Neural crest cell (in vitro differentiated cells): Measurements from ENCODE around the gene PTCHD1. TPM values are rescaled to one million over a fixed set of nuclear protein-coding genes. Genes with fewer than 3 reads are reported as not detected.

ENCODE experiments used
- DNase-seq: peaks from one replicate; pipeline ENCODE4 v3.0.0; 2021; ENCODE audit warnings: low read depth, mixed read lengths, low spot score
- H3K27ac Mint-ChIP-seq: one replicate; pipeline ENCODE4 v1.8.0; 2021; ENCODE audit warnings: mild to moderate bottlenecking, mixed read lengths; ENCODE audit not compliant: unreplicated experiment
- H3K27me3 Mint-ChIP-seq: 2 replicates; pipeline ENCODE4 v1.8.0; 2021; ENCODE audit warnings: low read depth, mild to moderate bottlenecking, mixed read lengths
- H3K36me3 Mint-ChIP-seq: 2 replicates; pipeline ENCODE4 v1.8.0; 2021; ENCODE audit warnings: low read depth, mild to moderate bottlenecking, mixed read lengths
- H3K4me1 Mint-ChIP-seq: 2 replicates; pipeline ENCODE4 v1.8.0; 2021; ENCODE audit warnings: mixed read lengths
- H3K4me3 Mint-ChIP-seq: one replicate; pipeline ENCODE4 v1.8.0; 2021; ENCODE audit warnings: mild to moderate bottlenecking, mixed read lengths
- H3K9me3 Mint-ChIP-seq: 2 replicates; pipeline ENCODE4 v1.8.0; 2021; ENCODE audit warnings: mixed read lengths
- total RNA-seq: library from RNA; stranded (reverse); gene quantifications from 2 replicates; pipeline ENCODE4 v1.2.1, GENCODE V29; 2021
- TF ChIP-seq, protein P1 (sequence below): fragments of 200-600 bp; sonication (generic); conservative IDR thresholded peaks from 2 replicates; pipeline ENCODE4 v1.5.0; 2021; ENCODE audit warnings: antibody characterized with exemption, mild to moderate bottlenecking

The PTCHD1 gene
- total RNA-seq, 1 donor from 2014 or later: 0.23 TPM

DNA sequence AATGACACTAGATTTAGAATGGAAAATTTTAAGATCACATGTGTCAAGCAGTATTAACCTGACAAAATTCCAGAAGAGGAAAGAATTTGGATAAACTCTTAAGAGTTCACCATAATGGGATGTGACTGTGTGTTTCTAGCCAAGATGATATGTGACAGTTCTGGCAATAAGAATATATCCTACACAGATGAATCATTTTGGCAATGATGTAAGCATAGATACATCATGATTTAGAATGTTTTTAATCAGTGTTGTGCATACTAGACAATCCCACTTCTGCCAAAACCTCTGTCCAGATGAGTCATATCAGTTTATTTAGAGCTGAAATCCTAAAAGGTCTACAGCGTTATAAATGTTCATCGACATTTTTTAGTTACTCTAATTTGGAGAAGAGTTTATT is 48.8 kb downstream of the PTCHD1 start:
- H3K27ac Mint-ChIP-seq: no peak overlapping the region
- TF ChIP-seq, protein P1, sequence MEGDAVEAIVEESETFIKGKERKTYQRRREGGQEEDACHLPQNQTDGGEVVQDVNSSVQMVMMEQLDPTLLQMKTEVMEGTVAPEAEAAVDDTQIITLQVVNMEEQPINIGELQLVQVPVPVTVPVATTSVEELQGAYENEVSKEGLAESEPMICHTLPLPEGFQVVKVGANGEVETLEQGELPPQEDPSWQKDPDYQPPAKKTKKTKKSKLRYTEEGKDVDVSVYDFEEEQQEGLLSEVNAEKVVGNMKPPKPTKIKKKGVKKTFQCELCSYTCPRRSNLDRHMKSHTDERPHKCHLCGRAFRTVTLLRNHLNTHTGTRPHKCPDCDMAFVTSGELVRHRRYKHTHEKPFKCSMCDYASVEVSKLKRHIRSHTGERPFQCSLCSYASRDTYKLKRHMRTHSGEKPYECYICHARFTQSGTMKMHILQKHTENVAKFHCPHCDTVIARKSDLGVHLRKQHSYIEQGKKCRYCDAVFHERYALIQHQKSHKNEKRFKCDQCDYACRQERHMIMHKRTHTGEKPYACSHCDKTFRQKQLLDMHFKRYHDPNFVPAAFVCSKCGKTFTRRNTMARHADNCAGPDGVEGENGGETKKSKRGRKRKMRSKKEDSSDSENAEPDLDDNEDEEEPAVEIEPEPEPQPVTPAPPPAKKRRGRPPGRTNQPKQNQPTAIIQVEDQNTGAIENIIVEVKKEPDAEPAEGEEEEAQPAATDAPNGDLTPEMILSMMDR: no peak

DNA sequence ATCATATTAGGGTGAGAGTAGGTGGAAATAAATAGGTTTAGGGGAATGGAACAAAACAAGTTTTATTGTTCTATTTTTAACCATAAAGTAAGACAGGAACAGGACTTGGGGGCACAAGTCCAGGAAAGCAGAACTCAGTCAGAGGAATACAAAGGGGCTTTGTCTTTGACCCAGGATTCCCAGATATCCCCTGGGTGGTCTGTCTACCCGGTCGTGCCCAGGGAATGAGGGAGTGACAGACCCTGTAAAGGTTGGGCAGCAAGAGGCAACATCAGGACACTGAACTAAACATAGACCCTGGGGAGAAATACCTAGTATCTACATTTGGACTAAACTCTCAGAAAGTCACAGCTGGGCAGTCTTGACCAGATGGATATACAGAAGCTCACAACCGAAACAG is 50.6 kb downstream of the PTCHD1 start:
- Mint-ChIP-seq H3K4me1 (peaks cover 6% of the 10 kb centered on the region), H3K36me3 (no peaks in the 10 kb centered on the region), H3K4me3 (no peak overlapping the region), H3K27ac (no peak overlapping the region), H3K27me3 (peaks cover 2% of the 10 kb centered on the region), H3K9me3 (no peaks in the 10 kb centered on the region)
- no peak for DNase-seq
- TF ChIP-seq, protein P1: no peak

More for the DNA sequence above, 48.8 kb downstream of the PTCHD1 start:
- Mint-ChIP-seq H3K27me3 (peaks cover 2% of the 10 kb centered on the region), H3K4me3 (no peak overlapping the region), H3K4me1 (peaks cover 6% of the 10 kb centered on the region), H3K36me3 (no peaks in the 10 kb centered on the region), H3K9me3 (no peaks in the 10 kb centered on the region)
- no peak for DNase-seq

DNA sequence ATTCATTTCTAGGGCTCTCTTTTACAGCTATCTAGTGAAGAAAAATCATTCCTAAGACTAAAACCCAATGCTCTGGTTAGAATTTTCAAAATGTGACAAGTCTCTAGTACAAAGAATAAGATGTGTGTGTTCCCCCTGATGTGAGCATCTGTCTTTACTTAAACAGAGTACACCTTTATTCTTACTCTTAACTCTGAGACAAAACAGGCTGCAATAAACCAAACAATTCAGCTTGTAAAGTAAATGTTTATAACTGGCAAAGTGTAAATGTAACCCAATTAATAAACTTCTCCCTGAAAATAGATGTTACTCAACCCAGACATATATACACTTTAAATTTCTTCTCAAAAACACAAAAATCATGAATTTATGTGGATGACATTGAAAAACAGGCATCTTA is 51.6 kb downstream of the PTCHD1 start:
- TF ChIP-seq, protein P1: no peak
- H3K4me1 Mint-ChIP-seq: peaks cover 6% of the 10 kb centered on the region
- H3K27me3 Mint-ChIP-seq: peaks cover 2% of the 10 kb centered on the region
- DNase-seq: no peak
- H3K4me3 Mint-ChIP-seq: no peak overlapping the region
- no peak overlapping the region for H3K27ac Mint-ChIP-seq
- H3K9me3 Mint-ChIP-seq: no peaks in the 10 kb centered on the region
- no peaks in the 10 kb centered on the region for H3K36me3 Mint-ChIP-seq

DNA sequence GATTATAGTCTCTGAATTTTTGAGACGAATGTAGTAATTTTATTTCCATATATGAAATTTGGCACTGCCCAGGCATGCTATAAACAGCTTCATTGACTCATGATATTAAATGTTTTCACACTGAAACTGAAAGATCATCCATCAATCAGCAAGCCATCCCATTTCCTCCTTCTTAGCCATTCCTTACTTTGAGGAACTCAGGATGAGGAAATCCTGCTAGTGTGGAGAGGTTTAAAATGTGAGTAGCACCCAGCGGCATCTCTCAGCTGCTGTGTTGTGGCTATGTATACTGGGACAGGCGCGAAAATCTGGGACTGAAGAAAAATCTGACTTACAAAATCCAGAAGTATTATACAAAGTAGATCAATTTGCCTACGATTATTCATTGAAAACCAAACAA is 52.1 kb downstream of the PTCHD1 start:
- H3K27ac Mint-ChIP-seq: no peak overlapping the region
- TF ChIP-seq, protein P1: no peak
- H3K36me3 Mint-ChIP-seq: no peaks in the 10 kb centered on the region
- H3K4me3 Mint-ChIP-seq: no peak overlapping the region
- DNase-seq: no peak
- no peaks in the 10 kb centered on the region for H3K9me3 Mint-ChIP-seq
- peaks cover 6% of the 10 kb centered on the region for H3K4me1 Mint-ChIP-seq
- peaks cover 2% of the 10 kb centered on the region for H3K27me3 Mint-ChIP-seq

DNA sequence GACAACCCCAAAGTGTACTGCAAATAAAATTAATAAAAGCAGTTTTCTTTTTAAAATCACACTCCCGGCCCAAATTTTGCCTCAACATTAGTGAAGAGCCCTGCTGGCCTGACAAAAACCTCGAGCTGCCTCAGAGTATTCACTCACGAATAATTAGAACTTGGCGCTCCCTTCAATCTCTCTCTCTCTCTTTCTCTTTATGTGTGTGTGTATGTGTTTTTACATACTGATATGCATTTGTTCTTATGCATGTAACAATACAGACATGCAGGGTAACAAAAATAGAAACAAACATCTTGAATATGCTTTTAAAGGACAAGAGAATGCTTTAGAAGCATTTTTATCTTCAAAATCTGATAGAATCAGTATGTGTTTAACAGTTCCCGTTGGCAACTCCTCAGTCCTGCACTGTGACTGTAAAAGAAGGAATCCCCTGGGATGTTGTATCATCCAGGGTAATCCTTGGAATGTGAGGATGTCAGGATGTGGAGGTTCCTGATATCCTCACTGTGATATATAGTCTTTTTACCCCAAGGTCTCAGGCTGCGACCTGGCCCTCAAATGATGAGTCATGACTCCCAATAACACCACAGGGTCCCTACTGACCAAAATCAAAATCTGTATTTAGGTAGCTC is 53.0 kb downstream of the PTCHD1 start:
- TF ChIP-seq, protein P1: no peak
- Mint-ChIP-seq H3K27ac (no peak overlapping the region), H3K4me1 (peaks cover 6% of the 10 kb centered on the region), H3K9me3 (no peaks in the 10 kb centered on the region), H3K4me3 (no peak overlapping the region), H3K27me3 (no peaks in the 10 kb centered on the region), H3K36me3 (no peaks in the 10 kb centered on the region)
- DNase-seq: no peak
